EL (cell line): ENCODE data around the gene CLSTN3.
A peak's percentile ranks its signal among the peaks of the same experiment; 100 is the strongest.

Source experiments
- DNase-seq: peaks from one replicate; pipeline ENCODE4 v3.0.0-alpha.2; 2016

The CLSTN3 gene

DNA sequence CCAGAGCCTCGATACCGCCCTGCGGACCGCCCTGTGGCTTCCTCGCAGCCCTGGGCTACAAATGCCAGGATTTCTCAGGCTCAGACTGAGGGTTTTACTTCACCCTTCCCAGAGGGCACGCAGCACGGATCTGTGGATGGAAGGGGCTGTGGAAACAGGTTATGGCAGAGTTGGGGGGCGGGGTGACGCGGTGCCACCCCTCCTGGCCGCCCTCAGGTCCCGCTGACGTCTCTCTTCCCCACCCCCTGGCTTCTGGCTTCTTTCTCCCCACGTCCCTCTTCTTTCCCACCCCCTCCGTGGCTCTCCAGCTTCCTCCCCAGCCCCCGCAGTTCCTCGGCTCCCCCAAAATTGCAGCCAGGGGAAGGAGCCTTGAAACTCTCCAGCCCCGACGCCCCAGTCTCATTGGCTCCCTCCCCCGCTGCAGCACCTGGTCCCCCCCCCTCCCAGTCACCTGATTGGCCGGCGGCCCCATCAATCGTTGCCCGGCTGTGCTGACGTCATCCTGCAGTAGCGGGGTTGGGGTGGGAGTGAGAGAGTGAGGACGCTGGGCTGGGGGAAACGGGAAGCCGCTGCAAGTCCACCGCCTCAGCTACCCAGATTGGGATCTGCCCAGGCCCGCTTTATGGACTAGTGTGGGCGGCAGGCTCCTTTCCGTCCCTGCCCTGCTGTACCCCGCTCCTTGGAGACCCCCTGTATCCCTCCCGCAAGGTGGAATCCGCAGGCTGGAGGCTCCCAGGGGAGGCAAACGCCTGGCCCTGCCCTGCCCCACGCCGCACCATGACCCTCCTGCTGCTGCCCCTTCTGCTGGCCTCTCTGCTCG, at the start of gene CLSTN3:
Gene CLSTN3, plus strand, starts transcription at position 500 of the 820 bp plus-strand sequence. Its CDS starts 278 bp downstream, at position 778.
- DNase-seq = peak; percentile 77

- DNase-seq = no peak
Observed at GRCh38 chr12:7081037-7081436, 49.1 kb upstream of the CLSTN3 start.

GRCh38 chr12:7083125-7083524, 47.0 kb upstream of the CLSTN3 start:
- DNase-seq = no peak

DNA sequence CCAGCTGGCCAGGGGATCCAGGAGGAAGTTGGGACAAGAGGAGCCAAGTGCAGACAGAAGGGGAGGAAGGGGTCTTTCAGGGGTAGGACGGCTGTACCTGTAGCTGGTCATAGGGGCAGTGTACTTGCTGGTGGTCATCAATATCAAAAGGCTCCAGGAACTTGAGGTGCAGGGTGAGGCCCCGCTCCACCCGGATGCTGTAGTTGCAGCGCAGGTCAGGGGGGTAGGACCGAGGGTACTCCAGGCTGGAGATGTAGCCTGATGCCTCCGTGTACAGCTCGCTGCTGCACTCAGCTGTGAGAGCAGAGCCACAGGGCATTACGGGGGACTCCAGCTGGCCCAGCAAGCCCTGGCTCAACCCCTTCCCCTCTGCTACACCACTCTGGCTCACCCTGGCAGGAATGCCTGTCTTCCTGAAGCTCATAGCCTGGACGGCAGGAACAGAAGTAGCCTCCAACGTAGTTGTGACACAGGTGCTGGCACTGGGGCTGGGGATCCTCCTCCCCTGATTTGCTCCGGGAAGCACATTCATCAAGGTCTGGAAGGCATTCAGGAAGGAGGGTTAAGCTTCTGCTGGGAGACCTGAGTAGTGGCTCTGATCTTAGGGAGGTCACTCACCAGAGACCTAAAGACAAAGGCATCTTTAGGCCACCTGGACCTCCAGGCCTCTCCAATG, 40.8 kb upstream of the CLSTN3 start:
- DNase-seq = no peak

GRCh38 chr12:7090222-7090998, 39.8 kb upstream of the CLSTN3 start:
- no peak for DNase-seq

DNA sequence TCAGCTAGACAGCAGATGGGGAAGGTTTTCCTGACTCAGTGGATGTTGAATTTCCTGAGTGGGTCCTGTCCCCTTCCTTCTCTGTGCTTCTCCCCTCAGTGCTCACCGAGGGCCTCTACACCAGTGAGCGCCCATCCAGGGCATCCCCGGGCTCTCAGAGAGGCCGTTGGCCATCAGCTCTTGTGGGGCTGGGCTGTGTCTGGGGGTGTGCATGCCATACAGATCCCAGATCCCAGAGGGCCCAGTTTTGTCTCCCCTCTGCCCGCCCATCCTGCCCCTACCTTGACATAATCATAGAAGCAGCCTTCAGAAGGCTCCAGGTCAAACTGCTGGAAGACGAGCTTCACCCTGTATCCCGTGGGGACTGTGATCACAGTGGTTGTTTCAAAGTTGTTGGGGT, 39.0 kb upstream of the CLSTN3 start:
- no peak for DNase-seq

- DNase-seq = peak; percentile 24
Observed at GRCh38 chr12:7091660-7092228, 38.4 kb upstream of the CLSTN3 start.

- peak; percentile 89 for DNase-seq
Observed at GRCh38 chr12:7092229-7092985, 37.8 kb upstream of the CLSTN3 start, which contains the start of gene C1R. Gene C1R, minus strand, starts transcription at chr12:7092445. Its CDS starts 57 bp downstream, at chr12:7092388.

GRCh38 chr12:7092986-7093460, 37.1 kb upstream of the CLSTN3 start:
- DNase-seq = no peak

- DNase-seq = no peak
Observed at GRCh38 chr12:7093486-7093885, 36.7 kb upstream of the CLSTN3 start.

DNA sequence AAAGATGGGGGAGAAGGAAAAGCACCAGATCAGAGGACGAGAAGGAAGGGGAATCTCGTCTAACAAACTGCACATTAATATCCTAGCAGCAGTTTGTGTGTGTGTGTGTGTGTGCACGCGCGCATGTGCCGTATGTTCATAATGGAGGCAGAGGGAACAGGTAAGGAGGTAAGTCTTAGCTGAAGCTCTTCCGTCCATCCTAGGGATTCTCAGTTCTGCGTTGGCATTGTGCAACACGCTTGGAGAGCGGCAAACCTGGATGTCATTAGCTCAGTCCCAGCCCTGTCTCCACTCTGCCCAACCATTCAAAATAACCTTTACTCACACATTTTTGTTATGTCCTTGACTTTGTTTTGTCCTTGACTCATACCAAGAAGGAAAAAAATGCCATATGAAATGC, 36.3 kb upstream of the CLSTN3 start:
- no peak for DNase-seq

GRCh38 chr12:7096006-7096932, 33.9 kb upstream of the CLSTN3 start:
- no peak for DNase-seq

DNA sequence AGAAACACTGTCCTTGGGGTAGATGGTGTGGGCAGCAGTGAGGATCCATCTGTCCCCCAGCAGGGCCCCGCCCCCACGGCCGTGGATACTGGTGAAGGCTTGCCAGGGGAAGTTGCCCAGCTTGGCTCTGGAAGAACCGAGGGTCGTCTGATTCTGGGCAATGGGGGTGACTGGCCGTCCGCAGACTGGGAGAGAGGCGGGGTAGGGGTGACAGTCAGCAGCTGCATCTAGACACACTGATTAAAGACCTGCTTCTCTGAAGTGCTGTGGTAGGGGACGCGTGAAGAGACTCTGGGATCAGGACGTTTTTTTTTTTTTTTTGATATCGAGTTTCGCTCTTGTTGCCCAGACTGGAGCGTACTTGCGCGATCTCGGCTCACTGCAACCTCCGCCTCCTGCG, 33.2 kb upstream of the CLSTN3 start:
- DNase-seq = no peak

DNA sequence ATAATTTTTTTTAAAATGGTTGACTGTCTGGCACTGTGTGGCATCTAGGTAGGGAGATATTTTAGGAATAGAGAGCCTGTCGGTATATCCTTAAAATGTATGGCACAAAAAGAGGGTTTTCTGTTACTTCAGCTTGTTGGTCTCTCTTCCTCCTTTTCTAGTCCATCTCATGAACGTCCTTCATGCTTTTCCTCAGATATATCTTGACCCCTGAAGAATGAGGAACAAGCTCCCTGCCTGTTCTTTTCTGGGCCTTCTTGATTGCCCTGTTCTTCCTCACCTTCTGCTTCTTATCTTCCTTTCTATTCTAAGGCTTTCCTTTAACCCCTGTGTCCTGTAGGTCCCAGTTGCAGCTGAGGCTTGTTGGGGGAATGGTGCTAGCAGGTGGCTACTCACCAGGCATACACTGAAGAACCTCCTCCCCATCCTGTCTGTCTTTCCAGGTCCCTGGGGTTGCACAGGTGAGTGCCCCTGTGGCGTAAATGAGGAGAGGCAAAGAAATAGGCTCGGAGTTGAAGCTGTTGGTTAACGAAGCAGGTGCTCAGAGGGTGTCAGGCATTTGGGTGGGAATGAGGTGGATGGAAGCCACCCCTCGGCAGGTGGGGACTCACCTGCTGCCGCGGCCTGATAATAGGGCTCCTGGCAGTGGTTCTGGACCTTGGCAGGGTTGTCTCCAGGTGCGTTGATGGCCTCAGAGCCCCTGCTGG, 30.7 kb upstream of the CLSTN3 start:
- DNase-seq = no peak

- no peak for DNase-seq
Observed at GRCh38 chr12:7100239-7100638, 29.9 kb upstream of the CLSTN3 start.

GRCh38 chr12:7101047-7101693, 29.0 kb upstream of the CLSTN3 start:
- no peak for DNase-seq

DNA sequence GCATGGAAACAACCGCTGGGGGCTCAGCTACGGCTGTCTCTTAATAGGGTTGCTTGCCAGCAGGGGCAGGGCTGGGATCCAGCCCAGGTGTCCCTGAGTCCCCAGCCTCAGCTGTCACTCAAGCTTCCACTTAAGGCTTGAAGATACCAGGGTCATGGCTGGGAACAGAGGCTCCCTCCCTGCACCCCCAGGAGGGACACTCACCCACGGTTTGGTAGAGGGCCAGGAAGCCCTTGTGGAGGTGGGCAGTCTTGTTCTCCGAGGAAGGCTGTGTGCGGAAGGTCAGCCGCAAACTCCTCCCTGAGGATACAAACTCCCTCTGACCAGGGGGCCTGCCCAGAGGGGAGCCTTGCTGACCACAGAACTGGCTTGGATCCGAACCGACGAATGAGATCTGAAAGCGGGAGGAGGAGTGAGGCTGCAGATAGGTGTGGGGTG, 28.5 kb upstream of the CLSTN3 start:
- no peak for DNase-seq

DNA sequence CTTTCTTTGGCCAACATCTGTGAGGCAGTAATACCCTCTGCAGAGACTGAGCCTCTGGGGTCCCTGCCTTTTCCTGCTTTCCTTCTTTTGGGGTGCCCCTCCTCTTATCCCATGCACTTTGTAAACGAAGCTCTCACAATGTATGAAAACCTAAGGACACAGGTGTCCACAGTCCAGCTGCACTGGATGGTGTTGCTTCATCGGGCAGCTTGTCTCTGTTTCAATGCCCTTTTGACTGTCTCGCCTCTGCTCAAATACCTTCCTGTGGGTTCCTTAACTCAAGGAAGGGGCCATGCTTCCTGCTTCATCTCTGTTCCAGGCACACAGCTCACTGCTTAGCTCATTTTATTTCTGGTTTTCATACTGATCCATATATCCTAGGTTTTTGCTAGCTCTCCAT, 27.6 kb upstream of the CLSTN3 start:
- DNase-seq = no peak

- no peak for DNase-seq
Observed at GRCh38 chr12:7103837-7104584, 26.2 kb upstream of the CLSTN3 start.
